A549 (cell line): ENCODE measurements around the gene EDARADD. TPM values are rescaled to one million over a fixed set of nuclear protein-coding genes. Genes with fewer than 3 reads are reported as not detected.

ENCODE experiments used
- ATAC-seq, 2 experiments: fragments of 200-7000 bp in 1 of 2; fragments of >200 bp in 1 of 2; cut with Nextera tagmentation in 1 of 2; cut with Tn5 transposase in 1 of 2; 3 replicates each; pipeline versions ENCODE4 v1.8.0 to v1.9.1; 2018 to 2020; ENCODE audit warnings: mild to moderate bottlenecking in 1 of 2, moderate library complexity in 1 of 2
- CTCF ChIA-PET: fragments of 300-600 bp; sonication (Branson Sonifier 250); formaldehyde crosslinking; extraction: SDS; loops from one replicate; lab custom pipeline; 2021; ENCODE audit warnings: antibody characterized with exemption, inconsistent platforms; lab: Yijun Ruan, JAX
- POLR2A ChIA-PET: fragments of 350-600 bp; formaldehyde crosslinking; extraction: SDS; loops from one replicate; lab custom pipeline; 2021; ENCODE audit warnings: antibody characterized with exemption, inconsistent platforms; lab: Yijun Ruan, JAX
- DNase-seq, 2 experiments: peaks; one replicate each; pipeline versions ENCODE4 v3.0.0 to v3.0.0-alpha.2; 2011 to 2016; ENCODE audit warnings: low read depth in 1 of 2, low spot score in 1 of 2
- FAIRE-seq: peaks from 2 replicates; lab custom pipeline; 2011; peaks lifted over from hg19 to GRCh38; lab: Jason Lieb, UNC
- H3K27ac ChIP-seq, 2 experiments: fragments of >200 bp; sonication (Bioruptor Twin); formaldehyde crosslinking; 3 replicates each; pipeline ENCODE4 v1.5.1; 2016 to 2017
- H3K4me1 ChIP-seq: fragments of >200 bp; sonication (Bioruptor Twin); formaldehyde crosslinking; 3 replicates; pipeline ENCODE4 v1.6.1; 2016
- H3K4me2 ChIP-seq: fragments of >200 bp; sonication (Bioruptor Twin); formaldehyde crosslinking; 3 replicates; pipeline ENCODE4 v1.6.1; 2016
- H3K4me3 ChIP-seq: fragments of >200 bp; sonication (Bioruptor Twin); formaldehyde crosslinking; 3 replicates; pipeline ENCODE4 v1.5.1; 2016
- H3K9me3 ChIP-seq: fragments of >200 bp; sonication (Bioruptor Twin); formaldehyde crosslinking; 3 replicates; pipeline ENCODE4 v1.6.1; 2016
- BHLHE40 ChIP-seq: IDR thresholded peaks from 2 replicates; pipeline ENCODE4 v1.6.1; 2012; ENCODE audit warnings: low read depth, low read length, inconsistent platforms
- CBX8 ChIP-seq: fragments of 200-600 bp; sonication (generic); IDR thresholded peaks from 2 replicates; pipeline ENCODE4 v1.6.1; 2016
- CEBPB ChIP-seq, 2 experiments: fragments of >200 bp in 1 of 2; sonication (Bioruptor Twin) in 1 of 2; formaldehyde crosslinking in 1 of 2; IDR thresholded peaks; 2 replicates each; pipeline ENCODE4 v1.6.1; 2012 to 2016
- CHD2 ChIP-seq: fragments of 150-350 bp; IDR thresholded peaks from 2 replicates; pipeline ENCODE4 v1.6.1; 2014; ENCODE audit warnings: low read length; ENCODE audit not compliant: partially characterized antibody
- EHF ChIP-seq: fragments of 250-450 bp; sonication (Bioruptor Pico); IDR thresholded peaks from 2 replicates; pipeline ENCODE4 v1.5.0; 2020; ENCODE audit warnings: mild to moderate bottlenecking
- EHMT2 ChIP-seq: fragments of 200-600 bp; sonication (generic); IDR thresholded peaks from 2 replicates; pipeline ENCODE4 v1.6.1; 2016; ENCODE audit warnings: antibody characterized with exemption, low read depth, mild to moderate bottlenecking, moderate library complexity
- FOSB ChIP-seq: fragments of 250-450 bp; sonication (Bioruptor Pico); IDR thresholded peaks from 2 replicates; pipeline ENCODE4 v1.5.0; 2020; ENCODE audit warnings: mild to moderate bottlenecking, moderate library complexity
- FOXS1 ChIP-seq: fragments of 250-450 bp; sonication (Bioruptor Pico); IDR thresholded peaks from 2 replicates; pipeline ENCODE4 v1.5.0; 2020; ENCODE audit warnings: mild to moderate bottlenecking, moderate library complexity
- HEYL ChIP-seq: fragments of 250-450 bp; sonication (Bioruptor Pico); IDR thresholded peaks from 2 replicates; pipeline ENCODE4 v1.8.0; 2021; ENCODE audit warnings: mild to moderate bottlenecking, moderate library complexity
- HOXB13 ChIP-seq: fragments of 250-450 bp; sonication (Bioruptor Pico); IDR thresholded peaks from 2 replicates; pipeline ENCODE4 v1.5.0; 2020; ENCODE audit warnings: low read depth, mild to moderate bottlenecking, moderate library complexity
- HOXB5 ChIP-seq: fragments of 250-450 bp; sonication (Bioruptor Pico); IDR thresholded peaks from 2 replicates; pipeline ENCODE4 v1.5.0; 2020; ENCODE audit warnings: mild to moderate bottlenecking, moderate library complexity
- JUN ChIP-seq, 2 experiments: fragments of >200 bp; sonication (Bioruptor Twin); formaldehyde crosslinking; IDR thresholded peaks; 2 replicates in 1 of 2; 3 replicates in 1 of 2; pipeline ENCODE4 v1.6.1; 2016 to 2017
- KDM5A ChIP-seq: fragments of 200-600 bp; sonication (generic); IDR thresholded peaks from 2 replicates; pipeline ENCODE4 v1.6.1; 2016; ENCODE audit warnings: antibody characterized with exemption, mild to moderate bottlenecking
- MAFK ChIP-seq: fragments of 450-650 bp; IDR thresholded peaks from 2 replicates; pipeline ENCODE4 v1.6.1; 2014; ENCODE audit not compliant: partially characterized antibody
- MAZ ChIP-seq: fragments of 150-350 bp; IDR thresholded peaks from 2 replicates; pipeline ENCODE4 v1.6.1; 2014; ENCODE audit warnings: antibody characterized with exemption, low read depth, low read length, borderline replicate concordance
- MYC ChIP-seq: IDR thresholded peaks from 2 replicates; pipeline ENCODE4 v1.6.1; 2012; ENCODE audit warnings: mild to moderate bottlenecking, inconsistent platforms, low read length, improper control_type of control experiment, borderline replicate concordance
- NFE2L2 ChIP-seq: fragments of 150-350 bp; conservative IDR thresholded peaks from 2 replicates; pipeline ENCODE4 v1.6.1; 2014; ENCODE audit warnings: low read length
- NR3C1 ChIP-seq: fragments of >200 bp; sonication (Bioruptor Twin); formaldehyde crosslinking; IDR thresholded peaks from 3 replicates; pipeline ENCODE4 v1.6.1; 2017
- PHF8 ChIP-seq: fragments of 200-600 bp; sonication (generic); IDR thresholded peaks from 2 replicates; pipeline ENCODE4 v1.6.1; 2016; ENCODE audit warnings: low read depth, mild to moderate bottlenecking, antibody characterized with exemption, moderate library complexity, borderline replicate concordance
- POLR2A ChIP-seq: IDR thresholded peaks from 2 replicates; pipeline ENCODE4 v1.6.1; 2012; ENCODE audit warnings: mild to moderate bottlenecking, low read length
- RAD21 ChIP-seq, 2 experiments: fragments of >200 bp in 1 of 2; sonication (Bioruptor Twin) in 1 of 2; formaldehyde crosslinking in 1 of 2; IDR thresholded peaks in 1 of 2; conservative IDR thresholded peaks in 1 of 2; 2 replicates in 1 of 2; 3 replicates in 1 of 2; pipeline ENCODE4 v1.6.1; 2012 to 2018; ENCODE audit warnings: inconsistent platforms in 1 of 2
- RARB ChIP-seq: fragments of 250-450 bp; sonication (Bioruptor Pico); IDR thresholded peaks from 2 replicates; pipeline ENCODE4 v1.8.0; 2021; ENCODE audit warnings: mild to moderate bottlenecking, moderate library complexity
- SMC3 ChIP-seq: fragments of >200 bp; sonication (Bioruptor Twin); formaldehyde crosslinking; IDR thresholded peaks from 3 replicates; pipeline ENCODE4 v1.6.1; 2018; ENCODE audit warnings: inconsistent platforms
- ZC3H11A ChIP-seq: fragments of 450-650 bp; IDR thresholded peaks from 2 replicates; pipeline ENCODE4 v1.6.1; 2014; ENCODE audit warnings: antibody characterized with exemption, mild to moderate bottlenecking
- ZSCAN20 ChIP-seq: fragments of 250-450 bp; sonication (Bioruptor Pico); IDR thresholded peaks from 2 replicates; pipeline ENCODE4 v1.8.0; 2022; ENCODE audit warnings: mild to moderate bottlenecking, moderate library complexity
- WGBS: methylation state at CpG from one replicate; pipeline ENCODE4 v1.1.6; 2017; ENCODE audit errors: missing lambda C conversion rate; 5-methylcytosine and 5-hydroxymethylcytosine counted together
- polyA plus RNA-seq, 4 experiments: library from polyadenylated mRNA; depleted of rRNA in 3 of 4; stranded (reverse); fragments of >200 nt; fragmentation: RNase III in 1 of 4; extraction: RNeasy Plus Mini Kit Qiagen cat#74134 plus additional on column Dnase treatment in 1 of 4; gene quantifications; 2 replicates in 3 of 4; 3 replicates in 1 of 4; pipeline ENCODE4 v1.2.3, GENCODE V29; 2011 to 2017
- TF ChIP-seq, protein P1 (sequence below): IDR thresholded peaks from 2 replicates; pipeline ENCODE4 v1.6.1; 2012
- TF ChIP-seq, protein P2 (sequence below): fragments of 150-350 bp; IDR thresholded peaks from 2 replicates; pipeline ENCODE4 v1.6.1; 2014; ENCODE audit warnings: low read depth, mild to moderate bottlenecking, low read length
- TF ChIP-seq, protein P3 (sequence below): fragments of >200 bp; sonication (Bioruptor Twin); formaldehyde crosslinking; IDR thresholded peaks from 3 replicates; pipeline ENCODE4 v1.6.1; 2016

Gene EDARADD
- polyA plus RNA-seq, 2 of the 4 experiments (the other 2 are of a cell fraction), result 2.1 to 5.8 TPM

GRCh38 chr1:236471096-236471495 lies 77.0 kb downstream of the EDARADD start:
- CTCF ChIA-PET, result no interaction called here
- ATAC-seq (no peak), FAIRE-seq (no peak), DNase-seq (no peak)
- Histone ChIP-seq H3K27ac (no peak overlapping the region), H3K9me3 (no peaks in the 10 kb centered on the region), H3K4me1 (0 out of 3 replicates have a peak, but pooled peaks cover 4% of the 10 kb centered on the region), H3K4me2 (no peak overlapping the region), H3K4me3 (no peak overlapping the region)
- POLR2A ChIA-PET, result no interaction called here
- WGBS, result 69% methylated on average over 6 of the region's 6 CpGs
- TF ChIP-seq EHF, result no peak
- TF ChIP-seq EHMT2, result no peak
- no peak for TF ChIP-seq CBX8
- TF ChIP-seq BHLHE40, result no peak
- no peak for TF ChIP-seq NR3C1
- no peak for TF ChIP-seq HOXB13 (CRISPR knock-in tag)
- TF ChIP-seq, protein P1, sequence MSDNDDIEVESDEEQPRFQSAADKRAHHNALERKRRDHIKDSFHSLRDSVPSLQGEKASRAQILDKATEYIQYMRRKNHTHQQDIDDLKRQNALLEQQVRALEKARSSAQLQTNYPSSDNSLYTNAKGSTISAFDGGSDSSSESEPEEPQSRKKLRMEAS, result no peak
- no peak for TF ChIP-seq PHF8
- no peak for TF ChIP-seq SMC3
- no peak for TF ChIP-seq NFE2L2
- no peak for TF ChIP-seq KDM5A

- no peak overlapping the region for H3K27ac ChIP-seq
- ATAC-seq (no peak), FAIRE-seq (peak; percentile 7), DNase-seq (no peak)
- TF ChIP-seq CEBPB (IDR thresholded peaks at IDR 0.05) (no peak), JUN (IDR thresholded peaks at IDR 0.05) (no peak), HOXB13 (CRISPR knock-in tag) (no peak), MAFK (no peak), CHD2 (no peak)
- no peaks in the 10 kb centered on the region for H3K9me3 ChIP-seq
- H3K4me1 ChIP-seq, result 0 out of 3 replicates have a peak, but pooled peaks cover 4% of the 10 kb centered on the region
- no peak overlapping the region for H3K4me2 ChIP-seq
- POLR2A ChIA-PET, result no interaction called here
- WGBS, result 39% methylated on average over 6 of the region's 6 CpGs
- CTCF ChIA-PET, result interaction anchor here (0.6 kb wide), 2 partner anchors 19 to 1173 kb away, joined by 3 to 5 read pairs; no protein-coding TSS in a partner anchor
- H3K4me3 ChIP-seq, result no peak overlapping the region
Observed at GRCh38 chr1:236471653-236472052, 77.6 kb downstream of the EDARADD start.

- 73% methylated on average over 17 of the region's 17 CpGs for WGBS
- FAIRE-seq (no peak), ATAC-seq (no peak), DNase-seq (no peak)
- POLR2A ChIA-PET, result no interaction called here
- no peak overlapping the region for H3K4me2 ChIP-seq
- CTCF ChIA-PET, result interaction anchor here (1.7 kb wide), 1 partner anchor 16 kb away, joined by 5 read pairs; no protein-coding TSS in a partner anchor
- no peaks in the 10 kb centered on the region for H3K9me3 ChIP-seq
- TF ChIP-seq ZC3H11A, result no peak
- TF ChIP-seq, protein P2, sequence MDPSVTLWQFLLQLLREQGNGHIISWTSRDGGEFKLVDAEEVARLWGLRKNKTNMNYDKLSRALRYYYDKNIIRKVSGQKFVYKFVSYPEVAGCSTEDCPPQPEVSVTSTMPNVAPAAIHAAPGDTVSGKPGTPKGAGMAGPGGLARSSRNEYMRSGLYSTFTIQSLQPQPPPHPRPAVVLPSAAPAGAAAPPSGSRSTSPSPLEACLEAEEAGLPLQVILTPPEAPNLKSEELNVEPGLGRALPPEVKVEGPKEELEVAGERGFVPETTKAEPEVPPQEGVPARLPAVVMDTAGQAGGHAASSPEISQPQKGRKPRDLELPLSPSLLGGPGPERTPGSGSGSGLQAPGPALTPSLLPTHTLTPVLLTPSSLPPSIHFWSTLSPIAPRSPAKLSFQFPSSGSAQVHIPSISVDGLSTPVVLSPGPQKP, result no peak
- TF ChIP-seq, protein P3, sequence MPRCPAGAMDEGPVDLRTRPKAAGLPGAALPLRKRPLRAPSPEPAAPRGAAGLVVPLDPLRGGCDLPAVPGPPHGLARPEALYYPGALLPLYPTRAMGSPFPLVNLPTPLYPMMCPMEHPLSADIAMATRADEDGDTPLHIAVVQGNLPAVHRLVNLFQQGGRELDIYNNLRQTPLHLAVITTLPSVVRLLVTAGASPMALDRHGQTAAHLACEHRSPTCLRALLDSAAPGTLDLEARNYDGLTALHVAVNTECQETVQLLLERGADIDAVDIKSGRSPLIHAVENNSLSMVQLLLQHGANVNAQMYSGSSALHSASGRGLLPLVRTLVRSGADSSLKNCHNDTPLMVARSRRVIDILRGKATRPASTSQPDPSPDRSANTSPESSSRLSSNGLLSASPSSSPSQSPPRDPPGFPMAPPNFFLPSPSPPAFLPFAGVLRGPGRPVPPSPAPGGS, result no peak
- TF ChIP-seq POLR2A, result no peak
- TF ChIP-seq ZSCAN20 (CRISPR knock-in tag), result no peak
- no peak for TF ChIP-seq FOXS1 (CRISPR knock-in tag)
- no peak for TF ChIP-seq KDM5A
- TF ChIP-seq, protein P1, result no peak
- no peak for TF ChIP-seq MYC
- no peak for TF ChIP-seq RAD21 (conservative IDR thresholded peaks at IDR 0.05 in 1 of 2, IDR thresholded peaks at IDR 0.05 in 1 of 2)
- TF ChIP-seq NFE2L2, result no peak
- no peak for TF ChIP-seq JUN (IDR thresholded peaks at IDR 0.05)
- TF ChIP-seq RARB (CRISPR knock-in tag), result no peak
- TF ChIP-seq SMC3, result no peak
- no peak for TF ChIP-seq EHF
- no peak for TF ChIP-seq MAZ
- TF ChIP-seq HOXB5 (CRISPR knock-in tag), result no peak
- TF ChIP-seq FOSB, result no peak
- TF ChIP-seq HEYL (CRISPR knock-in tag), result no peak
- H3K27ac ChIP-seq, result no peak overlapping the region
- no peak overlapping the region for H3K4me3 ChIP-seq
- no peaks in the 10 kb centered on the region for H3K4me1 ChIP-seq
Observed at GRCh38 chr1:236472850-236473788, 79.0 kb downstream of the EDARADD start.
